GM21515 (cell line): ENCODE measurements around the gene RTN4RL1.

Experiments used
- ATAC-seq: cut with Tn5 transposase; IDR thresholded peaks from one replicate; pipeline ENCODE4 v1.9.1; 2021; ENCODE audit not compliant: unreplicated experiment

RTN4RL1 gene

DNA sequence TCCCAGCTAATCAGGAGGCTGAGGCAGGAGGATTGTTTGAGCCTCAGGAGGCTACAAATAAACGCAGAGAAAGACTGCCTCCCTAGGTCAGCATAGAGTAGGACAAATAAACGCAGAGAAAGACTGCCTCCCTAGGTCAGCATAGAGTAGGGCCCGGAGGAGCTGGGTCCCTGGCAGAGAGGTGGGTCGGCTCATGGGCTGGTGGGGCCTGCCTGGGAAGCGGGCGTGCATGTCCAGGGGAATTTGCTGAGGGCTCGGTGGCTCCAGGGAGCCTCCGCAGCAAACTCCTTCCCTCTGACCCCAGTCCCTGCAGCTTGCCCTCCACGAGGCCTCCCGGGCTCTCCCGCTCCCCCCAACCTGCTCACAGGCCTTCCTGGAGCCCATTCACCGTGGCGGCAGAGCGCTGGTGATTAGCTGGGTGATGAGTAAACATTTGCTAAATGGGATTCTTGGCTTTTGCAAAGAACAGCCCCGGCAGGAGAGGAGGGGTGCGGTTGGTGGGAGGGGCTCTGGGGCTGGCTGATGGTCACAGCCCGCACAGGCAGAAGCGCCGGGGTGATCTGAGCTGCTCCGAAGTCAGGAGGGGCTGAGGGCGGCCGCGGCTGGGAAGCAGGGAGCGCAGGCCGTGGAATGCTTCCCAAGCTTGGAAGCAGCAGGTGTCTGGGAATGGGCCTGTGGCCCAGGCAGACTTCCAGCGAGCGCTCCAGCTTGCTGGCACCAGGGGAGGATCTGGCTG, 93.1 kb downstream of the RTN4RL1 start:
- no peak for ATAC-seq

DNA sequence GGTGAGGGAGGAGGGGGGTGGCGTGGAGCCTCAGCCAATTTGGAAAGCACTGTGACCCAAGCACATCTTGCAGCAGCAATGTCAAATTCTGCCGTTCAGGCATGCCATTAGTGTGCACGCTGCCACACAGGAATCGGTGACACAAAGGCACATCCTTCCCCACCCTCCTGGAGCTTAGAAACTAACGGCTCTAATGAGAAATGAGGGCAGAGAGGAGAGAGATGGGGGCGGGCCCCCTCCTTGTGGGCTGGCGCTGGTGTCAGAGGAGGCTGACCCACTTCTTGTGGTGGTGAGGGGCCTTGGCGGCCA, 94.8 kb downstream of the RTN4RL1 start:
- no peak for ATAC-seq

DNA sequence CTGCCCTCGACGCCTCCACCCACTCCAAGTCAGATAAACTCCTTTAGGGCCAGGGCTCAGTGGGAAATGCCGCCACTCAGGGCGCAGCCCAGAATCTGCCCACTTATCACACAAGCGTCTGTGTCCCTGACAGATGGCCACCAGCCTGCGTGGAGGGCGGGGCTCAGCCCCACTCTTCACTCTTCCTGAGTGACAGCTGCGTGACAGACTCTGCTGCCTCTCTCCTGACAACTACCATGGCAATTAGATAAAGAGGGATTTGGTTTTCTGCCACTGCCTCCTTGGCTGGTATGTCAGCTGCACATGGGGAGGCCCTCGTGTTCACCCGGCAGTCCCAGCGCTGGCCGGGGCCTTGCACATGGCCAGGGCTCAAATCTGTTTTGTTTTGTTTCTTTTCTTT, 96.2 kb downstream of the RTN4RL1 start:
- no peak for ATAC-seq

DNA sequence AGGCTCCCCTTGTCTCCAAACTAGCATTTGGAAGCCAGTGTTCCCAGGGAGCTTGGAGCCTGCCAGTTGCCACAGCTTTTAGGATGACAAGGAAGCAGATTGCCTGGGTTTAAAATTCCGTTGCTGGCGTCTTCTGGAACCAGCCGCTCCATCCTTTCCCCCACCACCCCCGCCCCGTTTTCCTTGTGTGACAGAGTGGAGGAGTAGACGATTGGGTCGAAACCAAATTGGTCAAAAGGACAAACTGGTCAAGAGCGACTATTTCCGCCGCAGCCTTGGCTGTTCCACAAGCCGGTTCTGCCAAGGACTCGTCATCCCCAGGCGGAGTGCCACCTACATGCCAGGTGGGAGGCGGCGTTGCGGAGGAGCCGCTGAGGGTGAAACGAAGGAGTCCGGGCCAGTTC, 104.2 kb downstream of the RTN4RL1 start:
- ATAC-seq: no peak

DNA sequence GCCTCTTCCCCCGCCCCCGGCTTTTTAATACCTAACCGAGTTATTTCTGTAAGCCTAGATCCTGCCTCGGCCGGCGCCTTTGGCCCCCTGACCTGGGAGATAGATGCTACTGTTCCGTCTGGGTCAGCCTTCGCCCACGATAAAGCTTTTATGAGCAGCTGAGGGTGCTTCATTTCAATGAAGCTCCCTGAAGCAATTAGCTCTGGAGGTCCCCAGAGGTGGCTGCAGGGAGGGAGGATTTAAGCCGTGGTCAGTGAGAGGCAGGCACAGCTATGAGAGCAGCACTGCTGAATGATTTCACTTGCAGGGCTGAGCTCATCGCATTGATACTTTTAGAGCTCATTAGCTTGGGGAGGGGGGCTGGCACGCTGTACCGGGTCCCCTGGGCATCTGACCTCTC, 105.9 kb downstream of the RTN4RL1 start:
- ATAC-seq: no peak

DNA sequence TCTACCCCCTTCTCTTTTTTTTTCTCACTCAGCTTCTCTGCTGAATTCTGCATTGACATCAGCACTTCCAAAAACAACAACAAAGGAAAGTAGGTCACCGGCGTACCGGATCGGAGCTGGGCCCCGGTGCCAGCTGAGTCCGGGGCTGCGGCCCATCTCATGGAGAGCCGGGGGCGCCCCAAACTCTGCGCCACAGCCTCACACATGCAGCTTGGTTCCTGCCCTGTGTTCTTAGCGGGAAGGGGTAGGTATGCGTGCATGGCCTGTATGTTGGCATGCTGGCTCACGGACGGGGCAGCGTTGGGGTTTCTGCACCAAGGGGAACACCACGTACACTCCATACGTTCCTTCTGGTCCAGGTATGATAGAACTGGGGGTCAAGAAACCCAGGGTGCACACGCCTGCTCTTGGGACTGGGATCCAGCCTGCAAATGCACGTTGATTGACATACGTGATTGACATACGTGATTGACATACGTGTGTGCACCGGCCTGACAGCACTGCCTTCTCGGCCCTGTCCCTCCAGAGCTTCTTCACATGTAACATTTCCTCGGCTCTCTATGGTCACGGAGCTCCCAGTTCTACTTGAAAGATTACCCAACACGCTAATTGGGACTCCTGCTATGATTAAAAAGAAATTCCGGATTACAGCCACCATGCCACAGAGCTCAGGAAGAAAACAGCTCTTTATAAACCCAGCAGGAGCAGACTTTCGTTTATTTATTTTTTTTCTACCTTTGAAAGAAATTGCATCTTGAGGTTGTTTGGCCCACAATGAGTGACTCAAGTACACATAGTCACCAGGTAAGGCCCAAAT, 106.6 kb downstream of the RTN4RL1 start:
- ATAC-seq: no peak

- ATAC-seq: no peak
These were observed 108.0 kb downstream of the RTN4RL1 start for GRCh38 chr17:1916963-1917715.

GRCh38 chr17:1916316-1916715, 108.8 kb downstream of the RTN4RL1 start:
- ATAC-seq: no peak

- no peak for ATAC-seq
These were observed 109.2 kb downstream of the RTN4RL1 start for GRCh38 chr17:1915889-1916288.

DNA sequence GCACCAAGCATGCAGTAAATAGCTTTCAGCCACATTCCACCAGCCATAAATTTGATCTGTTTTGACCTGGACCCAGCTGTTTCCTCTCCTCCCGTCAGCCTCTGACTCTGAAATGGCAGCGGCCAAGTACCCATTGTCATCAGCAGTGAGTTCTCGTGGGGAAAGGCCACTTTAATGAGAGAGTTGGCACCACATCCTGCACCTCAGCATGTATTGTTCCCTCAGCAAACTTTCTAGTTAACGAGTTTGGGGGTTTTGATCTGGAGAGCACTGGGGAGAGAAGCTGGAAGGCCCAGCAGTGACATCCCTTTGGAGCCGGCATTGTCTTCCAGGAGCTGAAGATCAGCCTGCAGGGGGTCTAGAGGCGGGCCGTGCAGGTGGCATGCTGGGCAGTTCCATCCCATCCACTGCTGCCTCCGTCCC, 110.5 kb downstream of the RTN4RL1 start:
- no peak for ATAC-seq

GRCh38 chr17:1913702-1914101, 111.4 kb downstream of the RTN4RL1 start:
- ATAC-seq: no peak

- no peak for ATAC-seq
These were observed 113.0 kb downstream of the RTN4RL1 start for GRCh38 chr17:1912146-1912545.

DNA sequence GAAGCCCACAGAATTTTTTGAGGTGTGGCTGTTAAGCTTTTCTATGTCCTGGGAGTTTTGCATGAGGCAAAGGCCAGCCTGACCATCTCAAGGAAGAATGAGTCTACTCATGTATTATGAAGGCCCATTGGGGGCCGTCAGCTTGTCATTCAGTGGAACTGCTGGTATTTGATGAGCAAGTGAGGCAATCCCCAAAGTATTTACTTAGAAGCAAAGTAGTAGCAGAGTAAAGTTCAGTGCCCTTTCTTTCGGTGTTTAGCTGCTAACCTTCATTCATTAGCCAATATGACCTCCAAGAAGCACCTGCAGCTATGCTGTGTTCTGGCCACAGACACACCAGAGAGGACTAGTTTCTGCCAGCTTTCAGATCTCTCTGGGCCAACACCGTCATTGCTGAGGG, 115.1 kb downstream of the RTN4RL1 start:
- no peak for ATAC-seq

- ATAC-seq: no peak
These were observed 116.3 kb downstream of the RTN4RL1 start for GRCh38 chr17:1908699-1909309.

DNA sequence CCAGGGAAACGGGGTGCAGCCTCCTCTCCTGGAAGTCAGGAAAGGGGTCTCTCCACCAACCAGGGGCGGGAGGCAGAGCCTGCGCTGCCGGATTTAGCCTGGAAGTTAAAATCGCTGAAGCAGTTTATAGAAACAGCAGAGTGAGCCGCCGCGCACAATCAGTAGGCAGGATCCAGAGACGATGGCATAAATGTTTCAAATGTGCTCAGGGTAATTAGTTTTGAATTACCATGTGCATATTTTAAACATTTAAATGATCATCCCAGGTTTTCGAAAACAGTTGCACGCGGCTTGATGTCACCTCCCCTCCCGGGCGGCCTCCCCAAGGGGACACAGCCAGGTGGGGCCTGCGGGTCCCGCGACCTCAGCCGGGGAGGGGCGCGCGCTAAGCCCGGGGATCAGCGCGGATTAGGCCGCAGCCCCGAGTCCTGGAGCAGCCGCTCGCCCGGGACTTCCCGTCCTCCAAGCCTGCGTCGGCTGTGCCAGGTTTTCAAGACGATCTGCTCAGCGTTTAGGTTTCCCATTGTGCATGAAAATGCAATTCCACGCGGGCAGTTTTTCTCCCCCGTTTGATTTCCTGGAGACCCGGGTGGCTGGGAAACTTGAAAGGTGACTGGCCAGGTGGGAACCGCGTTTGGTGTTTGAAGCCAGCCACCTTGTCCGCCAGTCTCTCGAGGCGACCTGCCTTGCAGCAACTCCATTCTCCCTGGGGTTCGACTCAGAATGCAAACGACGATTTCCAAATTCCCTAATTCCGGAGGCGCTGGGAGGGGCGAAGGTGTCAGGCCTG, 117.0 kb downstream of the RTN4RL1 start:
- ATAC-seq: no peak

DNA sequence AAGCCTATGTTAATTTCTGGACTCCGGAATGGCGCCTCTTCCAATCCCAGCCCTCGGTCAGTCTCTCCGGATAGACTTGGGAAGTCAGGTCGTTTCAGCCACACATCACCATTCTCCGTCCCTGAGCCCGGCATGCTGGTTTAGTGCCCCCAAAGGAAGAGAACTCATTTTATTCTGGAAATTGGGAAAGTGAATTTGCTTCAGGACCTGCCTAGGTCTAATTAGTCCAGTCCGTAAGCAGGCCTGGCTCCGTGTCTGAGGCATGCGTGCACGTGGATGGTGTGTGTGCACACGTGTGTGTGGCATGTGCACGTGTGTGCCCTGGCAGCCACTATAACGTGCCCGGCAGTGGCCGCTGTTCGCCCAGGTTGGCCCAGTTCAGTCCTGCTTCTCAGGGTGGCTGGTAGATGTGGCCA, 117.9 kb downstream of the RTN4RL1 start:
- no peak for ATAC-seq

DNA sequence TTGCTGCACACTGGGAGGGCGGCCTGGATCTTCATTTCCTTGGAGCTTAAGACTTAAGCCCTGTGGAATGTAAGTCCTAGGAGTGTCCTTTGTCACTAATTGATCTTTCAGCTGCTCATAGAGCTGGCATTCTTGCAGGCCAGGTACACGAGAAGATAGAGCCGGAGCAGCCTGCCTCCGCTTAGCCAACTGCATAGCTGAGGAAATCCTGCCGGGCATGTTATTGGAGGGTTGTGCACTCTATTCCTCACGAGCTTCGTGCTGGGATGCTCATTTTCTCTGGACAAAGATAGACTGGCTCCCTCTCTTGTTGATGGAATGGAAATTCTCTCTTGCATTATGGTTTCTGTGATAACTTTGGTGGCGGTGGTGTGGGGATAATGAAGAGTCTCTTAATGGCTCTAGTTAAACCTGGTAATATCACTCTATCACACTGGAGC, 118.5 kb downstream of the RTN4RL1 start:
- no peak for ATAC-seq

DNA sequence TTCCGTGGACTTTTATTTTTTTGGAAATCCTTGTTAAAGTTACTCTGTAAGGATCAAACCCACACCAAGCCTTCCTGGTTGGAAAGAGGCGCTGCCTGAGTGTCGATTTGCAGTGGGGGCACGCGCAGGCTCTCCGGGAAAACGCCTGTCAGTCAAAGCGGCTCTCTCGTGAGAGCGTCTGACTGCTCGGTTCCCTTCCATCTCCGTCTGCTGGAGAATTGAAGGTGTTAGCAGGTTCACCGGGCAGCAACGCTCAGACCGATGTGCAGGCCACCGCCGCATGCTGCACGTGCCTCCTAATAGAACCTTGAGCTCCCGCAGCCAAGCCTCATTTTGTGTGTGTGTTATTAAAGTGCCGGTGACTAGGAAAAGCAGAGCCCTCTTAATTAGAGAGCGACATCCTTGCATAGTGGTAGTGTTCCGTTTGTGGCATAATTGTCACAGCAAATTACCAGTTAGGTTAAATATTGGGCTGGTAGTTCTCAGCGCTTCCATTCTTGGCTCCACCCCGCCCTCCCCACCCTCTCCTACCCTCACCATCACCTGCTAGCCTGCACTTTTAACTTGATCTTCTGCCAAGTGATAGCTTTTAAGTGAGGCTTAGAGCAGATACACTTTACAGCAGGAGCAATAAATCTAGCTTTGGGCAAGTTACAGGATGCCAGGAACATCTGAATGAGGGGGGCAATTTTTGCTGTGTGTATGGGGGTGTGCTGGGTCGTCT, 119.8 kb downstream of the RTN4RL1 start:
- no peak for ATAC-seq

DNA sequence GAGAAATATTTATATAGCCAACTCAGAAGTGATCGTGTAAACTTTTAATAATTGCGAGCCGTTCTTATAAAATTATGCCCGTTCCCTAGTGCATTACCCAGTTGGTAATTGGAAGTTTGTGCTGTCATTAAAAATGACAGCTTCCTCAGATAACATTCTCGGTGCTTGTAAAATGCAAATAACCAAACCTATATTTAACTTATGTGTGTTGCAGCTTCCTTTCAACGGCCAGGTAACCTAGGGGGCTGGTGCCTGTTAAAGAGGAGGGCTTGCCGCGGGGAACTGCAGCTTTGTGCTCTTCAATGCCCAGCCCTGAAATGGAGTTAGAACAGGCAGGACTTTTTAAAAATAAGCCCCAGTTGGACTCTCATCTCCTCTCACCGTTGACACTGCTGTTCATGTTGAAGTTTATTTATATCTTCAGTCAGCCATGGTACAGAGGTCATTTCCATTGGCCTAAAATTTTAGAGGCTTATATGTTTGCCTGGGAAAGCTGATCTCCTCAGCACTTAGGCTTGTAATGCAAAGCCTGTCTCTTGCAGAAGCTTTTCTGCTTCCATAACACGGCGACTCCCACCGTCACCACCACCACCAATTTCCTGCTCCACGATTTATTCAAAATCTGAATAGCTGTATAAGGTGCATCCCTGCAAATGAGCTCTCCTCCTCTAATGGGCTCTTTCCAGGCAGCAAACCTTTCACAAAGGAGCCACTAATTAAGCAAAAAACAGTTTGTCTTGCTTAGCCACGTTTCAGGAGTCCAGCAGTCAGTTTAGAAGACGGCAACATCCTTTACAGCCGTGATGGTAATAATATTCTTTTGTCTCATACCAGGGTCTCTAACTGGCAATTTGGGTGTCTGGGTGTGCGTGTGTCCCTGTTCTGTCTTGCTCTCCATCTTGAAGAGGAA, 120.6 kb downstream of the RTN4RL1 start:
- no peak for ATAC-seq
